ENCODE measurements around the gene POPDC3. TPM values are rescaled to one million over a fixed set of nuclear protein-coding genes. Genes with fewer than 3 reads are reported as not detected.

The POPDC3 gene
- total RNA-seq, 1 donor from 2014 or later: 9.1 TPM

DNA sequence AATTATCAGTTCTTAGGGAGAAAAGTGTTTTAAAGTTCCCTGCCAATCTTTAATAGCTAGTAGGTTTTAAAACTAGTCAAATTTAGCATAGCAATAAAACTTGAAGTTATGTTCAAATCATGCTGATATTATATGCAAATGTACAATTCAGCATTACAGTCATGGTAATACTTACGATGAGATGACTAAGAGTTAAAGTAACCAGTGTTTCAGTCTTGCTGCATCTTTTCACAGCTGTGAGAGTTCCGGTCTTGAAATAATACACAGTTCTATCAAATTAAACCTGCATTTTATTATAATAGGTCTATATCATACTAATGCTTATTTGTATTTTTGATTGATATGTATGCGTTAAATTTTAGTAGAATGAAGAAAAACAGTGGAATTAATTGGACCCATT, 26.1 kb downstream of the POPDC3 start:
- peaks cover 2% of the 10 kb centered on the region for H3K4me1 Mint-ChIP-seq (ENCODE audit: low read depth, unreplicated experiment)
- DNase-seq (ENCODE audit: low read depth) (no peak), FAIRE-seq (no peak)
- H3K4me3 Mint-ChIP-seq (ENCODE audit: unreplicated experiment): no peak overlapping the region
- H3K27ac Mint-ChIP-seq (ENCODE audit: unreplicated experiment): no peak overlapping the region
- Histone ChIP-seq H2AFZ (ENCODE audit: low read depth, low read length) (no peak overlapping the region), H3K4me3 (ENCODE audit: insufficient read depth, low read depth, low read length) (no peak overlapping the region), H3K27ac (ENCODE audit: low read depth, low read length) (no peak overlapping the region), H3K4me2 (ENCODE audit: low read length) (no peak overlapping the region), H3K9ac (ENCODE audit: low read length) (no peak overlapping the region), H4K20me1 (ENCODE audit: insufficient read depth, low read length) (no peaks in the 10 kb centered on the region), H3K27me3 (ENCODE audit: insufficient read depth, low read length) (no peaks in the 10 kb centered on the region), H3K79me2 (ENCODE audit: insufficient read depth, low read length) (no peaks in the 10 kb centered on the region), H3K9me3 (ENCODE audit: insufficient read depth, low read depth, low read length) (no peaks in the 10 kb centered on the region), H3K4me1 (ENCODE audit: insufficient read depth, low read length) (no peaks in the 10 kb centered on the region), H3K36me3 (ENCODE audit: insufficient read depth, low read length) (no peaks in the 10 kb centered on the region)
- H3K9me3 Mint-ChIP-seq (ENCODE audit: unreplicated experiment): no peaks in the 10 kb centered on the region
- H3K27me3 Mint-ChIP-seq (ENCODE audit: low read depth, unreplicated experiment): no peaks in the 10 kb centered on the region
- peaks cover 1% of the 10 kb centered on the region for H3K36me3 Mint-ChIP-seq (ENCODE audit: low read depth, unreplicated experiment)
- TF ChIP-seq, protein P1, sequence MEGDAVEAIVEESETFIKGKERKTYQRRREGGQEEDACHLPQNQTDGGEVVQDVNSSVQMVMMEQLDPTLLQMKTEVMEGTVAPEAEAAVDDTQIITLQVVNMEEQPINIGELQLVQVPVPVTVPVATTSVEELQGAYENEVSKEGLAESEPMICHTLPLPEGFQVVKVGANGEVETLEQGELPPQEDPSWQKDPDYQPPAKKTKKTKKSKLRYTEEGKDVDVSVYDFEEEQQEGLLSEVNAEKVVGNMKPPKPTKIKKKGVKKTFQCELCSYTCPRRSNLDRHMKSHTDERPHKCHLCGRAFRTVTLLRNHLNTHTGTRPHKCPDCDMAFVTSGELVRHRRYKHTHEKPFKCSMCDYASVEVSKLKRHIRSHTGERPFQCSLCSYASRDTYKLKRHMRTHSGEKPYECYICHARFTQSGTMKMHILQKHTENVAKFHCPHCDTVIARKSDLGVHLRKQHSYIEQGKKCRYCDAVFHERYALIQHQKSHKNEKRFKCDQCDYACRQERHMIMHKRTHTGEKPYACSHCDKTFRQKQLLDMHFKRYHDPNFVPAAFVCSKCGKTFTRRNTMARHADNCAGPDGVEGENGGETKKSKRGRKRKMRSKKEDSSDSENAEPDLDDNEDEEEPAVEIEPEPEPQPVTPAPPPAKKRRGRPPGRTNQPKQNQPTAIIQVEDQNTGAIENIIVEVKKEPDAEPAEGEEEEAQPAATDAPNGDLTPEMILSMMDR (IDR thresholded peaks at IDR 0.05; ENCODE audit: insufficient read depth, low read depth, low read length): no peak
- TF ChIP-seq EZH2 (IDR thresholded peaks at IDR 0.05; ENCODE audit: insufficient read depth, low read length): no peak

DNA sequence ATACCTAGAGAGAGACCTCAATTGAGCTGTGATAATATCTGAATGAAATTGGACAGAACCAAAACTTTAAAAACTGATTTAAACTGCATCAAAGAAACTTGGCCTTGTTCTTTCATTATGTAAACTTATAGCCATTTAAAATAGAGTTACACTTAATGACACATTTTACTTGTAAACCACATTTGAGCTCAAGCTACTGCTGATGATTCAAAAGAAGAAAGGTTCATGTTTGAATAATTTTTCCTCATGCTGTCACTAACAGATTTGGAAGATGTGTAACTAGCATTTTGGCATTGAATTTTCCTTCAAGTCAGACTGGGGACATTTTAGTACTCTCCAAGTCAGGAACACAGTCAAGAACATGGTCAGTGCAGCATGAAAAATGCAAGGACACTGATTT, 26.9 kb downstream of the POPDC3 start:
- H3K27me3 Mint-ChIP-seq (ENCODE audit: low read depth, unreplicated experiment): no peaks in the 10 kb centered on the region
- H3K79me2 ChIP-seq (ENCODE audit: insufficient read depth, low read length): no peaks in the 10 kb centered on the region
- H3K4me1 ChIP-seq (ENCODE audit: insufficient read depth, low read length): no peaks in the 10 kb centered on the region
- no peaks in the 10 kb centered on the region for H3K36me3 ChIP-seq (ENCODE audit: insufficient read depth, low read length)
- H3K4me3 Mint-ChIP-seq (ENCODE audit: unreplicated experiment): no peak overlapping the region
- TF ChIP-seq, protein P1 (IDR thresholded peaks at IDR 0.05; ENCODE audit: insufficient read depth, low read depth, low read length): no peak
- no peak for TF ChIP-seq EZH2 (IDR thresholded peaks at IDR 0.05; ENCODE audit: insufficient read depth, low read length)
- no peaks in the 10 kb centered on the region for H3K9me3 Mint-ChIP-seq (ENCODE audit: unreplicated experiment)
- DNase-seq (ENCODE audit: low read depth) (no peak), FAIRE-seq (no peak)
- H3K4me2 ChIP-seq (ENCODE audit: low read length): no peak overlapping the region
- H3K9ac ChIP-seq (ENCODE audit: low read length): no peak overlapping the region
- H3K4me1 Mint-ChIP-seq (ENCODE audit: low read depth, unreplicated experiment): no peaks in the 10 kb centered on the region
- H2AFZ ChIP-seq (ENCODE audit: low read depth, low read length): no peak overlapping the region
- no peaks in the 10 kb centered on the region for H3K9me3 ChIP-seq (ENCODE audit: insufficient read depth, low read depth, low read length)
- H4K20me1 ChIP-seq (ENCODE audit: insufficient read depth, low read length): no peaks in the 10 kb centered on the region
- no peak overlapping the region for H3K27ac ChIP-seq (ENCODE audit: low read depth, low read length)
- H3K36me3 Mint-ChIP-seq (ENCODE audit: low read depth, unreplicated experiment): no peaks in the 10 kb centered on the region
- no peaks in the 10 kb centered on the region for H3K27me3 ChIP-seq (ENCODE audit: insufficient read depth, low read length)
- no peak overlapping the region for H3K27ac Mint-ChIP-seq (ENCODE audit: unreplicated experiment)
- no peak overlapping the region for H3K4me3 ChIP-seq (ENCODE audit: insufficient read depth, low read depth, low read length)

DNA sequence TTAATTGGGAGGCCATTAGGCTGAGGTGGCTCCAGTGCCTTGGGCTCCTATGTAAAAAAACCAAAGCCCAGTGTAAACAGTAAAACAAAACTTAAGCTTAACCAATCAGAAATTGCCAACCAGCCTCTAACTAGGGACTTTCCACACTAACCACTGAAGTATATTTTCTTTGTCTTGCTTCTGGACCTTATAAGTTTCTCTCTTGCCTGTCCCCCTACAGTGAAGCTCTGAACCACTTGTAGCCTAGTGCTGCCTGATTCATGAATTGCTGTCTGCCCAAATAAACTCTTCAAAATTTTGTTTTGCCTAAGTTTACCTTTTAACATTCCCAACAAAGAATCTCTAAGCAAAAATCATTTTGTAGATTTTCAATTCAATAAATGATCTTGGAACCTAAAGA, 28.2 kb downstream of the POPDC3 start:
- no peaks in the 10 kb centered on the region for H3K9me3 ChIP-seq (ENCODE audit: insufficient read depth, low read depth, low read length)
- H3K9ac ChIP-seq (ENCODE audit: low read length): no peak overlapping the region
- no peaks in the 10 kb centered on the region for H4K20me1 ChIP-seq (ENCODE audit: insufficient read depth, low read length)
- H3K4me3 ChIP-seq (ENCODE audit: insufficient read depth, low read depth, low read length): no peak overlapping the region
- H3K27ac ChIP-seq (ENCODE audit: low read depth, low read length): no peak overlapping the region
- Mint-ChIP-seq H3K27me3 (ENCODE audit: low read depth, unreplicated experiment) (no peaks in the 10 kb centered on the region), H3K4me1 (ENCODE audit: low read depth, unreplicated experiment) (no peaks in the 10 kb centered on the region), H3K27ac (ENCODE audit: unreplicated experiment) (no peak overlapping the region), H3K9me3 (ENCODE audit: unreplicated experiment) (no peaks in the 10 kb centered on the region), H3K36me3 (ENCODE audit: low read depth, unreplicated experiment) (no peaks in the 10 kb centered on the region), H3K4me3 (ENCODE audit: unreplicated experiment) (no peak overlapping the region)
- FAIRE-seq (no peak), DNase-seq (ENCODE audit: low read depth) (no peak)
- H3K36me3 ChIP-seq (ENCODE audit: insufficient read depth, low read length): no peaks in the 10 kb centered on the region
- no peak overlapping the region for H2AFZ ChIP-seq (ENCODE audit: low read depth, low read length)
- H3K4me2 ChIP-seq (ENCODE audit: low read length): no peak overlapping the region
- no peaks in the 10 kb centered on the region for H3K4me1 ChIP-seq (ENCODE audit: insufficient read depth, low read length)
- no peaks in the 10 kb centered on the region for H3K79me2 ChIP-seq (ENCODE audit: insufficient read depth, low read length)
- H3K27me3 ChIP-seq (ENCODE audit: insufficient read depth, low read length): no peaks in the 10 kb centered on the region
- TF ChIP-seq, protein P1 (IDR thresholded peaks at IDR 0.05; ENCODE audit: insufficient read depth, low read depth, low read length): no peak
- TF ChIP-seq EZH2 (IDR thresholded peaks at IDR 0.05; ENCODE audit: insufficient read depth, low read length): no peak
